KMS-11 (cell line): ENCODE data around the gene NAB1.

Source experiments
- H2AFZ ChIP-seq: fragments of 200-600 bp; sonication (generic); 2 replicates; pipeline ENCODE4 v1.6.1; 2016; ENCODE audit warnings: antibody characterized with exemption, mixed run types, low read depth
- H3K27ac ChIP-seq: fragments of 200-600 bp; sonication (generic); 2 replicates; pipeline ENCODE4 v1.6.1; 2016; ENCODE audit warnings: mild to moderate bottlenecking, mixed run types
- H3K27me3 ChIP-seq: fragments of 200-600 bp; sonication (generic); 2 replicates; pipeline ENCODE4 v1.6.1; 2017; ENCODE audit warnings: mild to moderate bottlenecking, low read depth, mixed run types, moderate library complexity; ENCODE audit not compliant: insufficient read depth
- H3K36me3 ChIP-seq: fragments of 200-600 bp; sonication (generic); 2 replicates; pipeline ENCODE4 v1.6.1; 2017; ENCODE audit warnings: mild to moderate bottlenecking, mixed run types; ENCODE audit not compliant: insufficient read depth
- H3K4me1 ChIP-seq: fragments of 200-600 bp; sonication (generic); 2 replicates; pipeline ENCODE4 v1.6.1; 2016; ENCODE audit warnings: mild to moderate bottlenecking, low read depth, mixed run types; ENCODE audit not compliant: poor library complexity, severe bottlenecking
- H3K4me2 ChIP-seq: fragments of 200-600 bp; sonication (generic); 2 replicates; pipeline ENCODE4 v1.7.0; 2016; ENCODE audit warnings: mild to moderate bottlenecking, mixed run types
- H3K4me3 ChIP-seq: fragments of 200-600 bp; sonication (generic); IDR thresholded peaks from 2 replicates; pipeline ENCODE4 v1.6.1; 2017; ENCODE audit warnings: low read depth, low read length, mixed read lengths; ENCODE audit not compliant: insufficient read depth
- H3K79me2 ChIP-seq: fragments of 200-600 bp; sonication (generic); 2 replicates; pipeline ENCODE4 v1.6.1; 2016; ENCODE audit warnings: low read depth, mixed run types; ENCODE audit not compliant: insufficient read depth
- H3K9ac ChIP-seq: fragments of 200-600 bp; sonication (generic); 2 replicates; pipeline ENCODE4 v1.6.1; 2016; ENCODE audit warnings: mild to moderate bottlenecking, mixed run types
- H4K20me1 ChIP-seq: fragments of 200-600 bp; sonication (generic); 2 replicates; pipeline ENCODE4 v1.6.1; 2016; ENCODE audit warnings: mild to moderate bottlenecking, mixed run types; ENCODE audit not compliant: insufficient read depth
- TF ChIP-seq, protein P1 (sequence below): fragments of 200-600 bp; sonication (generic); conservative IDR thresholded peaks from 2 replicates; pipeline ENCODE4 v1.6.1; 2017; ENCODE audit warnings: low read depth, mild to moderate bottlenecking, antibody characterized with exemption, low read length, moderate library complexity, mixed read lengths

NAB1 gene

DNA sequence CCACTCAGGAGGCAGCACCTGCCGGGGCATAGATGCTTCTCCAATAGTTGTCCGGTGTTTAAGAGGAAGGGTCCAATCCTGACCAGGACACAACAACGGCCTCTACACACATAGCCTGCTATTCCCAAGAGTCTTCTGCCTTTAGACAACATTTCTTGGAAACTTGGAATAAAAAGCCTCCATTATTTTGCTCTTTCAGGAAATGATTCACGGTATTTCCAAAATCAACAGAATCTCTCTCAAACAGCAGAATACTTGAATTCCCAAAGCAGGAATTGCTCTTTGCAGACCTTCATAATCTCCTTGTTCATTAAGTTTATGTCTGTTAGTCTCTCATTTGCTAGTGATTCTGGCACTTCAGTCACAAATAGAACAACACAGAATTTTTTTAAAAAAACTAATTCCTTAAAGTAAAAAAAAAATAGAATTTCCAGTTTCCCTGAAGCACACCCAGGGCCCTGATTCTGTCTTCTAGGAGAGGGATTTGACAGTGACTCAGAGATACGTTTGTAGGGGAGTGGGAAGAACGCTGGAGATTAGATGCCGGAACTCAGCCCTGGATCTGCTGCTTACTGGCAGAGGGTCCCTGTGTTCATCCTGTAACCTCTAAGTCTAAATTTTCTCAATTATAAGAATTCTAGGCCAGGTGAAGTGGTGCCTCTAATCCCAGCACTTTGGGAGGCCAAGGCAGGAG lies 74.7 kb downstream of the NAB1 start:
- H3K27me3 ChIP-seq, result no peaks in the 10 kb centered on the region
- H3K4me3 ChIP-seq, result no peak overlapping the region
- no peaks in the 10 kb centered on the region for H3K36me3 ChIP-seq
- no peaks in the 10 kb centered on the region for H3K79me2 ChIP-seq
- no peaks in the 10 kb centered on the region for H3K4me1 ChIP-seq
- no peak overlapping the region for H3K9ac ChIP-seq
- TF ChIP-seq, protein P1, sequence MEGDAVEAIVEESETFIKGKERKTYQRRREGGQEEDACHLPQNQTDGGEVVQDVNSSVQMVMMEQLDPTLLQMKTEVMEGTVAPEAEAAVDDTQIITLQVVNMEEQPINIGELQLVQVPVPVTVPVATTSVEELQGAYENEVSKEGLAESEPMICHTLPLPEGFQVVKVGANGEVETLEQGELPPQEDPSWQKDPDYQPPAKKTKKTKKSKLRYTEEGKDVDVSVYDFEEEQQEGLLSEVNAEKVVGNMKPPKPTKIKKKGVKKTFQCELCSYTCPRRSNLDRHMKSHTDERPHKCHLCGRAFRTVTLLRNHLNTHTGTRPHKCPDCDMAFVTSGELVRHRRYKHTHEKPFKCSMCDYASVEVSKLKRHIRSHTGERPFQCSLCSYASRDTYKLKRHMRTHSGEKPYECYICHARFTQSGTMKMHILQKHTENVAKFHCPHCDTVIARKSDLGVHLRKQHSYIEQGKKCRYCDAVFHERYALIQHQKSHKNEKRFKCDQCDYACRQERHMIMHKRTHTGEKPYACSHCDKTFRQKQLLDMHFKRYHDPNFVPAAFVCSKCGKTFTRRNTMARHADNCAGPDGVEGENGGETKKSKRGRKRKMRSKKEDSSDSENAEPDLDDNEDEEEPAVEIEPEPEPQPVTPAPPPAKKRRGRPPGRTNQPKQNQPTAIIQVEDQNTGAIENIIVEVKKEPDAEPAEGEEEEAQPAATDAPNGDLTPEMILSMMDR, result no peak
- no peak overlapping the region for H3K4me2 ChIP-seq
- H3K27ac ChIP-seq, result no peak overlapping the region
- no peak overlapping the region for H2AFZ ChIP-seq
- no peaks in the 10 kb centered on the region for H4K20me1 ChIP-seq

DNA sequence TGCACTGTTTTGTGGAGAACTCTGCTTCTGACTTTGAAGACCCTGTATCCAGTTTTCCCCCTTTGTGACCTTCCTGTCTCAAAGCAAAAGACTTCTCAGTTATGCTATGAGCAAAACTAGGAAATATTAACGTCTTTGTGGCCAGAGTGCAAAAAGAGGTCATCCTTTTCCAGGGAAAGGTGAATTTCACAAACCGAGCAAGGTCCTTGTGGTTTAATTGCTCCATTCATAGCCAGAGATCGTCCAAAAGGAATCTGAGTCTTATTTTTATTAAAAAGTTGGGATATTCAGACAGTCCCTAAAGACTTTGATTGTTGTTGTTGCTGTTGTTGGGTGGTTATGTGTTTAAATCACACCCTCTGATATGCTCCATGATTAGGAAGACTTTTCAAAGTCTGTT lies 77.4 kb downstream of the NAB1 start:
- no peaks in the 10 kb centered on the region for H3K36me3 ChIP-seq
- no peaks in the 10 kb centered on the region for H3K27me3 ChIP-seq
- H3K4me2 ChIP-seq, result no peak overlapping the region
- H2AFZ ChIP-seq, result no peak overlapping the region
- no peak overlapping the region for H3K27ac ChIP-seq
- no peak overlapping the region for H3K4me3 ChIP-seq
- no peaks in the 10 kb centered on the region for H3K4me1 ChIP-seq
- TF ChIP-seq, protein P1, result no peak
- no peaks in the 10 kb centered on the region for H3K79me2 ChIP-seq
- H3K9ac ChIP-seq, result no peak overlapping the region
- no peaks in the 10 kb centered on the region for H4K20me1 ChIP-seq

GRCh38 chr2:190736355-190736754 lies 87.5 kb downstream of the NAB1 start:
- TF ChIP-seq, protein P1, result no peak
- Histone ChIP-seq H3K9ac (no peak overlapping the region), H3K4me3 (no peak overlapping the region), H3K36me3 (no peaks in the 10 kb centered on the region), H3K4me2 (no peak overlapping the region), H2AFZ (no peak overlapping the region), H3K4me1 (no peaks in the 10 kb centered on the region), H3K27ac (no peak overlapping the region), H3K27me3 (no peaks in the 10 kb centered on the region), H4K20me1 (no peaks in the 10 kb centered on the region), H3K79me2 (no peaks in the 10 kb centered on the region)

DNA sequence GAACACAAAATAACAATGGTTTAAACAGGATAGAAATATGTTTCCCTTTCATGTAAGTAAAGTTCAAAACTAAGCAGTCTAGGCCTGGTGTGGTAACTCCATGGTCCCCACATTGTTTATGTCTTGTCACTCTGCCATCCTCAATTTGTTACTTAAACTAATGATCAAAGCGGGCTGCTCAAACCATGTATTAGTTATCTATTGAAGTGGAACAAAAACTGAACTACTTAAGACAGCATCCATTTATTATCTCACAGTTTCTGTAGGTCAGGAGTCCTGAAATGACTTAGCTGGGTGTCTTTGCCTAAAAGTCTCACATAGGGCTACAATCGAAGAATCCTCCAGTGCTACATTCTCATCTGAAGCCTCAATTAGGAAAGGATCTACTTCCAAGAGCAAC lies 91.6 kb downstream of the NAB1 start:
- no peak overlapping the region for H3K27ac ChIP-seq
- no peak overlapping the region for H3K4me2 ChIP-seq
- no peaks in the 10 kb centered on the region for H4K20me1 ChIP-seq
- H3K4me3 ChIP-seq, result no peak overlapping the region
- H3K9ac ChIP-seq, result no peak overlapping the region
- TF ChIP-seq, protein P1, result no peak
- H2AFZ ChIP-seq, result no peak overlapping the region
- no peaks in the 10 kb centered on the region for H3K36me3 ChIP-seq
- no peaks in the 10 kb centered on the region for H3K27me3 ChIP-seq
- H3K4me1 ChIP-seq, result no peaks in the 10 kb centered on the region
- no peaks in the 10 kb centered on the region for H3K79me2 ChIP-seq
